OCI-LY3 (cell line): ENCODE data around the gene FYN.

Source experiments
- EZH2phosphoT487 ChIP-seq: fragments of 200-600 bp; shearing (Covaris generic); IDR thresholded peaks from 2 replicates; pipeline ENCODE4 v1.6.1; 2018; ENCODE audit warnings: antibody characterized with exemption, mixed run types, low read depth
- TF ChIP-seq, protein P1 (sequence below): fragments of 200-600, 300-600 bp; sonication (generic); IDR thresholded peaks from 2 replicates; pipeline ENCODE4 v1.5.1; 2014; ENCODE audit warnings: antibody characterized with exemption, low read length, low read depth

DNA sequence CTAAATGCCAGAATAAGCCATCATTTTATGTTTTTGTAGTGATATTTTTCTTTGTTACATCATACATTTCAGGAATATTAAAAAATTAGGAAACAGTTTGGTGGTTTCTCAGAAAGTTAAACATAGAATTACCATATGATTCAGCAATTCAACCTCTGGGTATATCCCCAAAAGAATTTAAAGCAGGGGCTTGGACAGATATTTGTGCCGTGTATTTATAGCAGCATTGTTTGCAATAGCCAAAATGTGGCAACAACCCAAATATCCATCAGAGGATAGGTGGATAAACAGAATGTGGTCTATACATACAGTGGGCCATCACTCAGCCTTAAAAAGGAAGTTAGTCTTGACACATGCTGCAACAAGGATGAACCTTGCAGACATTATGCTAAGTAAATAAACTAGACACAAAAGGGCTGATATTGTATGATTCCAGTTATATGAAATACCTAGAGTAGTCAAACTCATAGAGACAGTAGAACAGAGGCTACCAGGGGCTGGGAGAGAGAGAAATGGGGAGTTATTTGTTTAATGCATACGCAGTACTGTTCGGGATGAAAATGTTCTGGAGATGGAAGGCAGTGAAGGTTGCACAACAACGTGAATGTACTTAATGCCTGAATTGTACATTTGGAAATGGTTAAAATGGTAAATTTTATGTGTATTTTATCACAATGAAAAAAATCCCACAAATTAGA is 248.7 kb downstream of the FYN start:
- TF ChIP-seq, protein P1, sequence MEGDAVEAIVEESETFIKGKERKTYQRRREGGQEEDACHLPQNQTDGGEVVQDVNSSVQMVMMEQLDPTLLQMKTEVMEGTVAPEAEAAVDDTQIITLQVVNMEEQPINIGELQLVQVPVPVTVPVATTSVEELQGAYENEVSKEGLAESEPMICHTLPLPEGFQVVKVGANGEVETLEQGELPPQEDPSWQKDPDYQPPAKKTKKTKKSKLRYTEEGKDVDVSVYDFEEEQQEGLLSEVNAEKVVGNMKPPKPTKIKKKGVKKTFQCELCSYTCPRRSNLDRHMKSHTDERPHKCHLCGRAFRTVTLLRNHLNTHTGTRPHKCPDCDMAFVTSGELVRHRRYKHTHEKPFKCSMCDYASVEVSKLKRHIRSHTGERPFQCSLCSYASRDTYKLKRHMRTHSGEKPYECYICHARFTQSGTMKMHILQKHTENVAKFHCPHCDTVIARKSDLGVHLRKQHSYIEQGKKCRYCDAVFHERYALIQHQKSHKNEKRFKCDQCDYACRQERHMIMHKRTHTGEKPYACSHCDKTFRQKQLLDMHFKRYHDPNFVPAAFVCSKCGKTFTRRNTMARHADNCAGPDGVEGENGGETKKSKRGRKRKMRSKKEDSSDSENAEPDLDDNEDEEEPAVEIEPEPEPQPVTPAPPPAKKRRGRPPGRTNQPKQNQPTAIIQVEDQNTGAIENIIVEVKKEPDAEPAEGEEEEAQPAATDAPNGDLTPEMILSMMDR = no peak
- TF ChIP-seq EZH2phosphoT487 = no peak
